BLaER1 treated with 17β-estradiol and CSF1 and Interleukin-3, amounts not matched to agents 10 nM and 100 nM (cell line): ENCODE measurements around the gene SF3A2.

Experiments
- H3K27ac ChIP-seq, 11 experiments: shearing (Covaris generic); formaldehyde crosslinking; 2 replicates each; pipeline ENCODE4 v1.8.1; 2022
- H3K27me3 ChIP-seq, 11 experiments: shearing (Covaris generic); formaldehyde crosslinking; 2 replicates each; pipeline ENCODE4 v1.8.1; 2022
- H3K36me3 ChIP-seq, 11 experiments: shearing (Covaris generic); formaldehyde crosslinking; 2 replicates each; pipeline ENCODE4 v1.8.1; 2022
- H3K4me1 ChIP-seq, 10 experiments: shearing (Covaris generic); formaldehyde crosslinking; 2 replicates each; pipeline ENCODE4 v1.8.1; 2022
- H3K4me2 ChIP-seq, 11 experiments: shearing (Covaris generic); formaldehyde crosslinking; 2 replicates each; pipeline ENCODE4 v1.8.1; 2022
- H3K4me3 ChIP-seq, 10 experiments: shearing (Covaris generic); formaldehyde crosslinking; 2 replicates each; pipeline ENCODE4 v1.8.1; 2022
- H3K9ac ChIP-seq, 11 experiments: shearing (Covaris generic); formaldehyde crosslinking; 2 replicates each; pipeline ENCODE4 v1.8.1; 2022
- H3K9me3 ChIP-seq, 11 experiments: shearing (Covaris generic); formaldehyde crosslinking; replicated peaks in 1 of 11; 2 replicates each; pipeline ENCODE4 v1.8.1; 2022
- H4K20me1 ChIP-seq, 11 experiments: shearing (Covaris generic); formaldehyde crosslinking; 2 replicates each; pipeline ENCODE4 v1.8.1; 2022
- Cebpa-rat ChIP-seq, 11 experiments: shearing (Covaris generic); IDR thresholded peaks; 2 replicates each; pipeline ENCODE4 v1.8.1; 2022

Gene SF3A2

DNA sequence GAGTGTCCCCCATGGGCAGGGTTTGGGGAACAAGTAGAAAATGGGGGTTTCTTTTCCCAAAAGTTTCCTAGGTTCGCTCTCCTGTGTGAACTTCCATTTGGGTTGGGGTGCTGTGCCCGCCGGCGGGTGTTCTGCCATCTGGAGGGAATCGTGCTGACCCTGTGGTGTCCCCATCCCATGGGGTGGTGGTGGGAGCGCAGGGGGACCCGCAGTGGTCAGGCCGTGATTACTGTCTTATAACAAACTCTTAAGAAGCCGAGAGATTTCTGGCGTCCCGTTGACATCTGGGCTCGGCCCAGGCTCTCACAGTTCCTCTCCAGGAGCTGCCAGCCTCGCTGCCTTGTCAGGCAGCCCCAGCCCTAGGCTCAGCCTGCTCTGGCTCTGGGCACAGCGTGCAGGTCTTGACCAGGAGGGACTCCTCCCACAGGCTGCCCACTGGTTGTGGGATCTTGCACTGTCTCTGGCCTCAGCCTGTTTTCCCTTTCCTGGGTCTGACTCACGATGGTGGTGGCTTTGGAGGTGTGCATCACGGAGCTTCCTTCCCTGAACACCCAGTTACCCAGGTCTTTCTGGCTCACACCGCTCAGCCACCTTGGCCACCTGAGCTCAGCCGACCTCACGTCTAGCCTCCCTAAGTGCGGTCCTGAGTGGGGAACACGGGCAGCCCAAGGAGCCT, 35.0 kb upstream of the SF3A2 start:
- TF ChIP-seq Cebpa-rat (IDR thresholded peaks at IDR 0.05) = no peak
- H4K20me1 ChIP-seq = peaks cover 95 to 100% (median 100%) of the 10 kb centered on the region in 11 experiments
- H3K9ac ChIP-seq = peak overlapping the region in 2 of 11 experiments; percentile 29 to 38; a peak in 2 of 22 replicates
- no peak overlapping the region for H3K4me2 ChIP-seq
- H3K27me3 ChIP-seq = no peaks in the 10 kb centered on the region
- no peak overlapping the region for H3K27ac ChIP-seq
- peaks cover 78 to 97% (median 85%) of the 10 kb centered on the region in 11 experiments for H3K36me3 ChIP-seq
- H3K9me3 ChIP-seq = no peaks in the 10 kb centered on the region
- no peak overlapping the region for H3K4me3 ChIP-seq
- H3K4me1 ChIP-seq = peaks cover 27 to 47% (median 36%) of the 10 kb centered on the region in 10 experiments

- peaks cover 78 to 97% (median 85%) of the 10 kb centered on the region in 11 experiments for H3K36me3 ChIP-seq
- H4K20me1 ChIP-seq = peaks cover 95 to 100% (median 100%) of the 10 kb centered on the region in 11 experiments
Observed at GRCh38 chr19:2202366-2202765, 34.3 kb upstream of the SF3A2 start.

DNA sequence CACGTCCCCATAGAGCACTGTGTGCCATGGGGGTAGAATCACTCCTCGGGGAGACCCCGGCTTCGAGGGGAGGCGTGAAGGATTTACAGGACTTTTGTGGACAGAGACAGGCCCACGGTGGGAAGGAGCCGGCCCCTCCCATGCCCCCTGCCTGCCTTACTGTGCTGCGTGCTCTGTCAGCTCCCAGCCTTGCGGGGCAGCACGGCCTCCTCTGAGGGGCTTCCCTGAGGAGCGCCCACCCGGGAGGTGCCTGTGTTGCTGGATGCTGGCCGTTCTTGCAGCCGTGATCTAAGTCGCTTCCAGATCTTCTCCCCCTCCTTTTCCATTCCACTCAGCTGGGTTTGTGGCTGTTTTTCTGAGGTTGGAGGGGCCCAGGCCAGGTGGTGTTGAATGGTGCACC, 29.6 kb upstream of the SF3A2 start:
- peaks cover 81 to 94% (median 87%) of the 10 kb centered on the region in 11 experiments for H3K36me3 ChIP-seq
- peaks cover 96 to 100% (median 100%) of the 10 kb centered on the region in 11 experiments for H4K20me1 ChIP-seq
- peak overlapping the region in 9 of 11 experiments; percentile 15 to 61 (median 47); a peak in 13 of 22 replicates for H3K9ac ChIP-seq

More at GRCh38 chr19:2202366-2202765, 34.3 kb upstream of the SF3A2 start:
- Histone ChIP-seq H3K4me3 (no peak overlapping the region), H3K4me1 (peaks cover 29 to 47% (median 36%) of the 10 kb centered on the region in 10 experiments), H3K27ac (no peak overlapping the region), H3K27me3 (no peaks in the 10 kb centered on the region), H3K9me3 (no peaks in the 10 kb centered on the region), H3K4me2 (no peak overlapping the region), H3K9ac (no peak overlapping the region)
- TF ChIP-seq Cebpa-rat (IDR thresholded peaks at IDR 0.05) = no peak

GRCh38 chr19:2207991-2208860, 28.4 kb upstream of the SF3A2 start:
- Histone ChIP-seq H3K4me1 (peaks cover 28 to 64% (median 56%) of the 10 kb centered on the region in 10 experiments), H3K9me3 (no peaks in the 10 kb centered on the region), H3K9ac (peak overlapping the region; percentile 15 to 61 (median 43); a peak in 17 of 22 replicates), H4K20me1 (peaks cover 93 to 100% (median 100%) of the 10 kb centered on the region in 11 experiments), H3K27ac (peak overlapping the region in 6 of 11 experiments; percentile 3 to 46 (median 16); a peak in 8 of 22 replicates), H3K4me2 (peak overlapping the region; percentile 70 to 90 (median 84)), H3K4me3 (peak overlapping the region in 3 of 10 experiments; percentile 15 to 21 (median 17); a peak in 5 of 20 replicates), H3K27me3 (no peaks in the 10 kb centered on the region), H3K36me3 (peaks cover 81 to 94% (median 87%) of the 10 kb centered on the region in 11 experiments)
- TF ChIP-seq Cebpa-rat (IDR thresholded peaks at IDR 0.05) = no peak

More for the DNA sequence above, 29.6 kb upstream of the SF3A2 start:
- no peaks in the 10 kb centered on the region for H3K27me3 ChIP-seq
- H3K4me1 ChIP-seq = peaks cover 25 to 52% (median 45%) of the 10 kb centered on the region in 10 experiments
- peak overlapping the region; percentile 70 to 90 (median 84) for H3K4me2 ChIP-seq
- no peak overlapping the region; a peak in 2 of 20 replicates for H3K4me3 ChIP-seq
- H3K9me3 ChIP-seq = no peaks in the 10 kb centered on the region
- 0 out of 22 replicates have a peak overlapping the region, but pooled peaks of 1 of the 11 experiments have one; percentile 7 for H3K27ac ChIP-seq
- TF ChIP-seq Cebpa-rat (IDR thresholded peaks at IDR 0.05) = no peak

DNA sequence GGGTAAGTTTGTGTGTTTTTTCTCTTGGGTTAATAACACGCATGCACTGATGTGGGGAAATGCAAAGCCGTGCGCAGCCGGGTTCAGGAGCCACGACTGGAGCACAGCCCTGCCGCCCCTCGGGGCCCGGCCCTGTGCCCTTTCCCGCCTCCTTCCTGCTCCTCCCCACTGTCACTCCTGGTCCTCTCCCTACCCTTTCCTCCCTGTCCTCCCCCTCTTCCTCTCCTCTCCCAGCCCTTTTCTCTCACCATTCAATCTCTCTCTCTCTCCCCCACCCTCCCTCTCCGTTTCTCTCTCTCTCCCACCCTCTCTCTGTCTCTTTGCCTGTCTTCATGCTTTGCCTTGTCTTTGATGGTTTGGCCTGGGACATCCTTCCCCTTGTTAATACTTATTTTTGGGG, 27.6 kb upstream of the SF3A2 start:
- H4K20me1 ChIP-seq = peaks cover 93 to 100% (median 100%) of the 10 kb centered on the region in 11 experiments
- no peaks in the 10 kb centered on the region for H3K27me3 ChIP-seq
- peak overlapping the region; percentile 70 to 90 (median 84) for H3K4me2 ChIP-seq
- H3K27ac ChIP-seq = peak overlapping the region in 4 of 11 experiments; percentile 0 to 44 (median 24); a peak in 3 of 22 replicates
- no peaks in the 10 kb centered on the region for H3K9me3 ChIP-seq
- H3K9ac ChIP-seq = peak overlapping the region in 6 of 11 experiments; percentile 17 to 61 (median 30); a peak in 8 of 22 replicates
- peaks cover 35 to 71% (median 64%) of the 10 kb centered on the region in 10 experiments for H3K4me1 ChIP-seq
- no peak overlapping the region for H3K4me3 ChIP-seq
- no peak for TF ChIP-seq Cebpa-rat (IDR thresholded peaks at IDR 0.05)
- peaks cover 81 to 94% (median 87%) of the 10 kb centered on the region in 11 experiments for H3K36me3 ChIP-seq

GRCh38 chr19:2209408-2209807, 27.2 kb upstream of the SF3A2 start:
- peak overlapping the region in 4 of 11 experiments; percentile 18 to 61 (median 36); a peak in 7 of 22 replicates for H3K9ac ChIP-seq
- H3K36me3 ChIP-seq = peaks cover 81 to 94% (median 87%) of the 10 kb centered on the region in 11 experiments
- H3K9me3 ChIP-seq = no peaks in the 10 kb centered on the region
- H3K27me3 ChIP-seq = peaks cover 0 to 3% (median 0%) of the 10 kb centered on the region in 11 experiments; a peak in 1 of 22 replicates
- no peak overlapping the region for H3K4me3 ChIP-seq
- TF ChIP-seq Cebpa-rat (IDR thresholded peaks at IDR 0.05) = no peak
- H3K4me1 ChIP-seq = peaks cover 39 to 75% (median 68%) of the 10 kb centered on the region in 10 experiments
- H4K20me1 ChIP-seq = peaks cover 93 to 100% (median 100%) of the 10 kb centered on the region in 11 experiments
- peak overlapping the region in 10 of 11 experiments; percentile 70 to 90 (median 85); a peak in 19 of 22 replicates for H3K4me2 ChIP-seq
- peak overlapping the region in 1 of 11 experiments; percentile 44; a peak in 3 of 22 replicates for H3K27ac ChIP-seq

- Histone ChIP-seq H3K4me2 (peak overlapping the region in 3 of 11 experiments; percentile 70 to 89 (median 83); a peak in 3 of 22 replicates), H3K27me3 (peaks cover 0 to 5% (median 0%) of the 10 kb centered on the region in 11 experiments; a peak in 1 of 22 replicates), H3K27ac (peak overlapping the region in 1 of 11 experiments; percentile 44; a peak in 1 of 22 replicates), H4K20me1 (peaks cover 95 to 100% (median 100%) of the 10 kb centered on the region in 11 experiments), H3K9ac (peak overlapping the region in 3 of 11 experiments; percentile 18 to 41 (median 31); a peak in 3 of 22 replicates), H3K36me3 (peaks cover 83 to 94% (median 88%) of the 10 kb centered on the region in 11 experiments), H3K4me1 (peaks cover 47 to 83% (median 76%) of the 10 kb centered on the region in 10 experiments), H3K4me3 (no peak overlapping the region), H3K9me3 (no peaks in the 10 kb centered on the region)
- no peak for TF ChIP-seq Cebpa-rat (IDR thresholded peaks at IDR 0.05)
Observed at GRCh38 chr19:2210206-2210605, 26.4 kb upstream of the SF3A2 start.
